ENCODE measurements around the gene CEPT1.
"Not testable (repeated sequence)": the region's sequence is repeated elsewhere in the genome, so short reads cannot be mapped to it uniquely, and the experiment has no call there.

The CEPT1 gene

GRCh38 chr1:111204201-111204982, 64.4 kb downstream of the CEPT1 start:
- Mint-ChIP-seq H3K9me3 (ENCODE audit: low read depth) (no peaks in the 10 kb centered on the region), H3K36me3 (no peaks in the 10 kb centered on the region), H3K27me3 (no peaks in the 10 kb centered on the region), H3K27ac (peak overlapping the region; percentile 89), H3K4me1 (ENCODE audit: low read depth) (peaks cover 67% of the 10 kb centered on the region), H3K4me3 (peak overlapping the region; percentile 100)

DNA sequence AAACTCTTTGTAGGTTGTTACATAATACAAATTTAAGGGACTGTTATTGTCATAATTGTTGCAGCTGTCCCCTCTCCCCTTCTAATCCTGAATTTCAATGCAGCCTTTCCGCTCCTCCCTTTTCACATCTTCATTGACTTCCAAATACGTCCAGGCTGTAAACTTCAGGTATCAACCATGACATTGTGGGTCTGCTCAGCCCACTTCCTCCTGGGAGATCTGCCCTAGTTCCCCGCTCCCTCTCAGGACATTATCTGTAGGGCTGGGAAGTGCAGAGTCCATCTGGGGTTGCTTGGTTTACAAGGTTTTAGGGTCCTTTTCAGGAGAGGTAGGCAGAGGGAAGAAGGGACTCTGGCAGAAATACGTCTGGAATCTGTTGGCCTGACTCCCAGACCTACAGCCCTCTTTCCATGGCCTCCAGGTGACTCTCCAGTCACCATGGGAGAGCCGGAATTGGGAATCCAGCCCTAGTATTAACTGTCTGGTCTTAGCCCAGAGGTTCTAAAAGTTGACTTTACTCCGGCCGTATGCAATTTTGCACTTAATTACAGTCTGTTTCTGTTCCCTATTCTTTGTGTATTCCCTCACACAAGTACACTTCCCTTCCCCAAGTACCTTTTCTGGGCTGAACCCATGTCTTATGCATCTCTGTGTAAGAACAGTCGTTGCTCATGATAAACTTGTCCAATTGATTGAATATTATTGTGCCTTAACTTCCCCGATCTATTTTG, 65.1 kb downstream of the CEPT1 start:
- no peaks in the 10 kb centered on the region for H3K36me3 Mint-ChIP-seq
- H3K4me3 Mint-ChIP-seq = peak overlapping the region; percentile 86
- peak overlapping the region; percentile 89 for H3K27ac Mint-ChIP-seq
- H3K27me3 Mint-ChIP-seq = no peaks in the 10 kb centered on the region
- H3K4me1 Mint-ChIP-seq (ENCODE audit: low read depth) = peaks cover 73% of the 10 kb centered on the region
- H3K9me3 Mint-ChIP-seq (ENCODE audit: low read depth) = no peaks in the 10 kb centered on the region

DNA sequence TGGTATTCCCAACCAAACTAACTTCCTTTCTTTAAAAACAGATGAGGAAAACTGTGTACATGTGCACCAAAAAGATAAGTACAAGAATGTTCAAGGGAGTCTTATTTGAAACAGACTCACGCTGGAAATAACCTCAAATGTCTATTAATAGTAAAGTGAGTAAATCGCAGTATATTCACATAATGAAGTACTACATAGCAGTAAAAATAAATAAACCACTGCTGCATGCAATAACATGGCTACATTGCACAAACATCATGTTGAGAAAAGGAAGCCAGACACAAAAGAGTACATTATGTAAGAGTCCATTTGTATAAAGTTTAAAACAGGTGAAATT, 65.7 kb downstream of the CEPT1 start:
- H3K9me3 Mint-ChIP-seq (ENCODE audit: low read depth) = no peaks in the 10 kb centered on the region
- H3K27me3 Mint-ChIP-seq = no peaks in the 10 kb centered on the region
- H3K36me3 Mint-ChIP-seq = no peaks in the 10 kb centered on the region
- H3K27ac Mint-ChIP-seq = peak overlapping the region; percentile 89
- peaks cover 75% of the 10 kb centered on the region for H3K4me1 Mint-ChIP-seq (ENCODE audit: low read depth)
- peak overlapping the region; percentile 56 for H3K4me3 Mint-ChIP-seq

GRCh38 chr1:111208921-111209320, 68.9 kb downstream of the CEPT1 start:
- Mint-ChIP-seq H3K4me1 (ENCODE audit: low read depth) (peaks cover 75% of the 10 kb centered on the region), H3K27ac (no peak overlapping the region), H3K9me3 (ENCODE audit: low read depth) (no peaks in the 10 kb centered on the region), H3K27me3 (no peaks in the 10 kb centered on the region), H3K36me3 (no peaks in the 10 kb centered on the region), H3K4me3 (no peak overlapping the region)

DNA sequence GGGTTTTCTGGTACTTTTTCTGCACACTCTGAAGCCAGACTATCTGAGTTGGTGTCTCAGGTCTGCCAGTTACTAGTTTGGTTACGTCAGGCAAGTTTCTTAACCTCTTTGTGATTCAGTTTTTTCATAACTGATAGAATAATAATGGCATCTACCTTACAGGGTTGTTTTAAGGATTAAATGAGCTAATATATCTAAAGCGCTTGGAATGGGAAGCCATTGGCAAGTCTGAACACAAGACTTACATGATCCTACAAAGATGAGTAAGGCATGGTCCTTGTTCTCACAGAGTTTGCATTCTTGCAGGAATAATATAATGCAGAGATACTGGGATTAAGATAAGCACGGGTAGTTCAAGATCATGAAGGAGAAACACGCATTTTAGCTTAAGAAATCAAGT, 69.6 kb downstream of the CEPT1 start:
- Mint-ChIP-seq H3K4me3 (no peak overlapping the region), H3K9me3 (ENCODE audit: low read depth) (no peaks in the 10 kb centered on the region), H3K36me3 (no peaks in the 10 kb centered on the region), H3K4me1 (ENCODE audit: low read depth) (peaks cover 81% of the 10 kb centered on the region), H3K27ac (peak overlapping the region; percentile 37), H3K27me3 (no peaks in the 10 kb centered on the region)

DNA sequence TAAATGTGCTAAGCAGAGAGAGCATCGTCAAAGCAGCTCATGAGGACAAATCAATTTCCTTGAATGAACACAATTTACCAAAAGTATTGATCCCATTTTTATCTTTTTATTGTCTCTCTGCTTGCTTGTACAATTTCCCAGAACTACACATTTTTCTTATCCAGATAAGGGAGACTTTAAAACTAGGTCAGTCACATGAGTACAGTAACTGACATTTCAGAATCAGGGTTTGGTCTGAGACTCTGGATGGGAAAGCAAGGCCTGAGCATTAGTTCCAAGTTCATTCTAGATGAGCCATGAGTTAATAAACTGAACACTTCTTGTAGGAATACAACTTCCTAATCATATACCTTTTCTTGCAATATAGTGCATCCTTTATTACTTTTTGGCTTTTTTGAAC, 71.9 kb downstream of the CEPT1 start:
- Mint-ChIP-seq H3K9me3 (ENCODE audit: low read depth) (no peaks in the 10 kb centered on the region), H3K4me1 (ENCODE audit: low read depth) (peaks cover 86% of the 10 kb centered on the region), H3K36me3 (no peaks in the 10 kb centered on the region), H3K27me3 (no peaks in the 10 kb centered on the region), H3K27ac (peak overlapping the region; percentile 55), H3K4me3 (no peak overlapping the region)

GRCh38 chr1:111212634-111213335, 72.8 kb downstream of the CEPT1 start:
- H3K36me3 Mint-ChIP-seq = no peaks in the 10 kb centered on the region
- H3K4me3 Mint-ChIP-seq = peak overlapping the region; percentile 80
- peaks cover 89% of the 10 kb centered on the region for H3K4me1 Mint-ChIP-seq (ENCODE audit: low read depth)
- peak overlapping the region; percentile 96 for H3K27ac Mint-ChIP-seq
- H3K27me3 Mint-ChIP-seq = no peaks in the 10 kb centered on the region
- H3K9me3 Mint-ChIP-seq (ENCODE audit: low read depth) = no peaks in the 10 kb centered on the region

GRCh38 chr1:111213412-111213811, 73.4 kb downstream of the CEPT1 start:
- peak overlapping the region; percentile 96 for H3K27ac Mint-ChIP-seq
- H3K4me3 Mint-ChIP-seq = peak overlapping the region; percentile 80
- no peaks in the 10 kb centered on the region for H3K27me3 Mint-ChIP-seq
- H3K9me3 Mint-ChIP-seq (ENCODE audit: low read depth) = no peaks in the 10 kb centered on the region
- peaks cover 90% of the 10 kb centered on the region for H3K4me1 Mint-ChIP-seq (ENCODE audit: low read depth)
- H3K36me3 Mint-ChIP-seq = no peaks in the 10 kb centered on the region

DNA sequence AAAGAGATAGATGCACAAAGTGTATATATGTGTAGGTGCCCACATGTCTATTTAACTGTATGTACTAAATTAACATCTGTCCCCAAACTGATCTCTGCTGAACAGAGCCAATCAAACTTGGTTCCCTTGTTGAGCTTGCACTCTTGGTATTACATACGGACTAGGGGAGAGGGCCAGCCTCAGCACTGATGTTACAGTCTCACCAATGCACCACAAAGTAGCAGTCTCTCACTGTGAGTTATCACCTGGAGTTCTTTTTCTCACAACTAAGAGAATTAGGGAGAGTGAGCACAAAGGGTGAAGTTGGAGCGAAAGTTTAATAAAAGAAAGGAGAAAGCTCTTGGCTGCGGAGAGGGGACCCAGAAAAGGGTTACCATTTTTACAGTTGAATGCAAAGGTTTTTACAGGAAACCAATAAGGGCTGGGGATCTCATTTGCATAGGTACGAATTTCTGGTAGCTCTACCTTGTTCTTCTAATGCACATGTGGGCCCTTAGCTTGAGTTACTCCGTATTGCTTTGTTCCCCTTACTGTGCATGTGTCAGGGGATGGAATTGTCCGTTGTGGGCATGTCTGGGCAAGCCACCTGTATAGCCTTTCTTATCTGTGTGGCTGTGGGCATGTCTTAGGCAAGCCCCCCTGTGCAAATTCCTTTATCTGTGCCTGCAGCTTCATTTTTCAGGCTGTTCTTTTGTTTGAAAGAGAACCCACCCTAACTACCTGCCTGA, 74.2 kb downstream of the CEPT1 start:
- Mint-ChIP-seq H3K4me3 (peak overlapping the region; percentile 80), H3K4me1 (ENCODE audit: low read depth) (peaks cover 91% of the 10 kb centered on the region), H3K27ac (peak overlapping the region; percentile 96), H3K9me3 (ENCODE audit: low read depth) (no peaks in the 10 kb centered on the region), H3K36me3 (no peaks in the 10 kb centered on the region), H3K27me3 (no peaks in the 10 kb centered on the region)

DNA sequence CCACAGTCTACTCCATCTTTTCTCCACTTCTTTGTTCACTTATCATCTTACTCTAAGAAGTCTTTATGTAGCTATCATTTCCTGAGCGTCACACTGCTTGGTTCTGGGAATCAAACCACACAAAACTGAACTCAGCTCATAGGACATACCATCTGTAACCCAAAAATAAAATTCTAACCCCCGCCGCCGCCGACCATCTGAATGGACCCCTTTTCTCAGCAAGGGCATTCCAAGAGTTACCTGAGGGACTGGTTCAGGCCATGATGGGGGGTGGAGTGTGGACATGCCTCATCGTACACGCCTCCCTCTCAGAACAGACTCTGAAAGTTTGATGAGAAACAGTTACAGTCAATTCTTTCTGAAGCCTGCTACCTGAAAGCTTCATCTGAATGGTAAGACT, 74.9 kb downstream of the CEPT1 start:
- no peaks in the 10 kb centered on the region for H3K27me3 Mint-ChIP-seq
- H3K4me3 Mint-ChIP-seq = peak overlapping the region; percentile 80
- H3K27ac Mint-ChIP-seq = peak overlapping the region; percentile 96
- peaks cover 92% of the 10 kb centered on the region for H3K4me1 Mint-ChIP-seq (ENCODE audit: low read depth)
- H3K9me3 Mint-ChIP-seq (ENCODE audit: low read depth) = no peaks in the 10 kb centered on the region
- no peaks in the 10 kb centered on the region for H3K36me3 Mint-ChIP-seq

- peak overlapping the region; percentile 96 for H3K27ac Mint-ChIP-seq
- H3K9me3 Mint-ChIP-seq (ENCODE audit: low read depth); H3K27me3 Mint-ChIP-seq; H3K36me3 Mint-ChIP-seq: not testable (repeated sequence)
- H3K4me1 Mint-ChIP-seq (ENCODE audit: low read depth) = peaks cover 92% of the 10 kb centered on the region
- peak overlapping the region; percentile 80 for H3K4me3 Mint-ChIP-seq
Observed at GRCh38 chr1:111215285-111215684, 75.3 kb downstream of the CEPT1 start.

DNA sequence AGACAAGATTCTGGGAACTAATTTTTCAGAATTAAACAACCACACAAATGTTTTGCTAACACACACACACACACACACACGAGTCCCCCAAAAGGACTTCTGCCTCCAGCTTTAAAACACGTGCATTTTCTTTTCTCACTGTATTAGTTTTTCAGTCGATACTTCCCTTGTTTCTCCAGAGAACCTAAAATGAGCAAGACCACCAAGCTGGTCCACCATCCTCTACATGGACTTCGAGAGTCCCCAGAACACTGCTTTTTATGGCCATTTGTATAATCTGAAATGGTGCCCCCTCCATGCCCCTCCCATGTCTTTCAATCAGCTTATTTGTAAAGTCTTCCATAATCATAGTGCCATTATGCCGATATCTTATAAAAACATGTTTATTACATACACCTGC, 76.7 kb downstream of the CEPT1 start:
- peak overlapping the region; percentile 80 for H3K4me3 Mint-ChIP-seq
- H3K27ac Mint-ChIP-seq = peak overlapping the region; percentile 96
- no peaks in the 10 kb centered on the region for H3K27me3 Mint-ChIP-seq
- H3K36me3 Mint-ChIP-seq = no peaks in the 10 kb centered on the region
- H3K4me1 Mint-ChIP-seq (ENCODE audit: low read depth) = peaks cover 98% of the 10 kb centered on the region
- H3K9me3 Mint-ChIP-seq (ENCODE audit: low read depth) = no peaks in the 10 kb centered on the region

DNA sequence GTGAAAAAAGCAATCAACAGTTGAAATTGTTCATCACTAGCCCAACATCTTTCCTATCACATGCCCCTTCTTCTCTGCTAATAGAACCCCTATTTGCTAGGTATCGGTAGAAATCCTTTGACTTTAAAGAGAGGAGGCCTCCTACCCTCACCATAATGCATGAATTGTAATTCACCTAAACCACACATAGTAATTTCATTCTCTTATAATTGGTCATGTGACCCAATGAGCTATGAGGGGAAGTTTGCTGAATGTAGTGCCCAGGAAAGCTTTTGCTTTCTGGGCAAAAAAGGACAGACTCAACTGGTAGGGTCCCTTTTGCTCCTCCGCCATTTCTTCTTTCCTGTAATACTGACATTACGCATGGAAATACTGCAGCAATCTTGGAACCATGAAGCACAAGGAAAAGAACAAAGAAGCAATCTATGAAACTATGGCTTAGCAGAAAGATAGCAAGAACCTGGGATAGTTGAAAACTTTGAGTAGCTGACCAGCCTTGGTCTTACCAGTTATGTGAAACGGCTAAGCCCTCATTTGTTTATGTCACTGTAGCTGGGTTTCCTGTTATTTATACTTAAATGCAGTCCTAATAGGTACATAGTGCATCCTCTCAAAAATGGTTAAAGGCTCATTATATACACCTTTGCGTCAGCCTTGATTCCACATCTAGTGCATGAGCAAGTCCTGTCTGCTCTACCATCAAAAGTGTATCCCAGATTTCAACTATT, 77.3 kb downstream of the CEPT1 start:
- no peaks in the 10 kb centered on the region for H3K36me3 Mint-ChIP-seq
- H3K4me1 Mint-ChIP-seq (ENCODE audit: low read depth) = peaks cover 98% of the 10 kb centered on the region
- H3K27me3 Mint-ChIP-seq = no peaks in the 10 kb centered on the region
- H3K27ac Mint-ChIP-seq = peak overlapping the region; percentile 96
- H3K9me3 Mint-ChIP-seq (ENCODE audit: low read depth) = no peaks in the 10 kb centered on the region
- H3K4me3 Mint-ChIP-seq = peak overlapping the region; percentile 80

Data from activated naive CD8-positive, alpha-beta T cell (primary cell).